GM19240 (cell line): ENCODE results near the gene PTPN11.

ENCODE experiments used
- DNase-seq: peaks from one replicate; pipeline ENCODE4 v3.0.0; 2011; ENCODE audit warnings: low spot score; ENCODE audit not compliant: insufficient read length

The PTPN11 gene

DNA sequence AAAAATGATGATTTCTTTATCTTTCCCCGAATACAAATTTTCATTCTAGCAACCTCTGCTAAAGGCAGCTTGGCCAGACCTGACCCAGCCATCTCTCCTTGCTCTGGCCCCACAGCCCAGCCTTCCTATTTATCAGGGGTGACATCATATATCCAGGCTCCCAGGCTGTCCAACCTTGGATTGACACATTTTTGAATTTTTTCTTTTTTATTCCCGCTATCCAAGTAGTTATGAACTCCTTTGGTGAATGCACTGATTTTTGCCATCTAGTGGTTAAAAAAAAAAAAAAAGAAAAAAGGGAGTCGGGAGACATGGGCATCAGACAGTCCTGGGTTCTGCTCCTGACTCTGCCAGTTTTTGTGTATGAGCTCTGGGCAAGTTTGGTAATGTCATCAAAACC is 120.5 kb downstream of the PTPN11 start:
- DNase-seq, result no peak

DNA sequence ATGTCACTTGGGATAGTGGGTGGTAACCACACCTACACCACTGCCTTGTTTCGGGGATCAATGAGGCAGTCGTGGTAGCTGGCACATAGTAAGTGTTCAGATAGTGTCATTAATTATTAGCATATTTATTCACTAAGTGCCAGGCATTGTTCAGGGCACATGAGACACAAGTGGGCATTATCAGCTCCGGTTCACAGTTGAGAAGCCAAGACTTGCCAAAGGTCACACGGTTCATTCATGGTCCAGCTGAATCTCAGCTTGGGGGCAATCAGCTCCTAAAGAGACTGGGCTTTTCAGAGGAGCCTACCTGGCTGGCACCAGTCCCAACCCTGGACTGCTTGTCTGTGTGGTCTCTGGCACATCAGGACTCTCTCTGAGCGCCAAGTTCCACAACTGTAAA is 121.3 kb downstream of the PTPN11 start:
- DNase-seq, result no peak

- DNase-seq, result no peak
Measured at GRCh38 chr12:112543751-112544150, 125.0 kb downstream of the PTPN11 start.

DNA sequence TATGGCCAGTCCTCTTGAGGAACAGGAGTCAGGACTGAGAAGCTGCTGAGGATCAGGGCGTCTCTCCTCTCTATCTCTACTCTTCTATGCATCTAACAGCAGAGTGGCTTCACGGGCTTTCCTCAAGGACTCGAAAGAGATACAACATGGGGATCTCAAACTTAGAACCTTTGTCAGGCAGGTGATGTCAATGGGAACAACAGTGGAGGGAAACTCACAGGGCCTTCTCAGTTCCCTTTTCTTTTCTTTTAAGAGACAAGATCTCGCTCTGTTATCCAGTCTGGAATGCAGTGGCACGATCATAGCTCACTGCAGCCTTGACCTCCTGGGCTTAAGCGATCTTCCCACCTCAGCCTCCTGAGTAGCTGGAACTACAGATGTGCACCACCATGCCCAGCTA is 127.6 kb downstream of the PTPN11 start:
- DNase-seq, result no peak

DNA sequence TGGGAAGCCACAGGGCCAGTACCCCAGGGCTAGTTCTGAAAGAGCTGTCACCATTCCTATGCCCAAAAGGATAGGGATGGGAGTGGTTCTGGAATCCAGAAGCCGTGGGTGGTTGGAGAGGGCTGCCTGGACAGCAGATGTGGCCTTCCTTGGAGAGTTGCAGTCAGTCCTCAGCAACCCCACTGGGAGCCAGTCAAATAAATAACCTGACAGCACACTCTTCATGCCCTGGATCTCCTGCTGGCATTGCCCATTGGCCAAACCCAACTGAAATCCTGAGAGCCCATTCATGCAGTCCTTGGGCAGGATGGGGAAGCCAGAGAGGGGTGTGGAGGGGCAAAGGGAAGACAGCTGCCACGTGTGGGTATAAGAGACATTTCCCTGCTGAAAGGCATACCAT is 128.2 kb downstream of the PTPN11 start:
- DNase-seq, result no peak

- DNase-seq, result no peak
Measured at GRCh38 chr12:112549031-112549430, 130.3 kb downstream of the PTPN11 start.

GRCh38 chr12:112551681-112552080 is 132.9 kb downstream of the PTPN11 start:
- DNase-seq, result no peak

- no peak for DNase-seq
Measured at GRCh38 chr12:112555621-112556233, 137.0 kb downstream of the PTPN11 start.

- DNase-seq, result no peak
Measured at GRCh38 chr12:112557951-112558630, 139.3 kb downstream of the PTPN11 start.
